HCT116 (cell line): Measurements from ENCODE around the gene RPUSD3.

ENCODE experiments used
- CEBPB ChIP-seq: IDR thresholded peaks from 2 replicates; pipeline ENCODE4 v1.6.1; 2012; ENCODE audit warnings: low read depth
- EGR1 ChIP-seq: IDR thresholded peaks from 2 replicates; pipeline ENCODE4 v1.6.1; 2012; ENCODE audit warnings: low read depth
- ELF1 ChIP-seq: IDR thresholded peaks from 2 replicates; pipeline ENCODE4 v1.6.1; 2012; ENCODE audit warnings: low read depth, borderline replicate concordance
- EZH2 ChIP-seq: fragments of 200-600 bp; sonication (generic); IDR thresholded peaks from 2 replicates; pipeline ENCODE4 v1.6.1; 2017; ENCODE audit warnings: antibody characterized with exemption, mixed run types
- POLR2A ChIP-seq: IDR thresholded peaks from 2 replicates; pipeline ENCODE4 v1.7.0; 2011; ENCODE audit warnings: borderline replicate concordance; ENCODE audit not compliant: insufficient read depth, insufficient read length; ENCODE audit errors: extremely low read depth
- POLR2AphosphoS5 ChIP-seq: IDR thresholded peaks from 2 replicates; pipeline ENCODE4 v1.6.1; 2011; ENCODE audit warnings: mild to moderate bottlenecking, low read depth, low read length, moderate library complexity
- REST ChIP-seq: IDR thresholded peaks from 2 replicates; pipeline ENCODE4 v1.6.1; 2012; ENCODE audit warnings: low read depth
- SP1 ChIP-seq: IDR thresholded peaks from 2 replicates; pipeline ENCODE4 v1.6.1; 2012; ENCODE audit warnings: low read depth
- YY1 ChIP-seq: IDR thresholded peaks from 2 replicates; pipeline ENCODE4 v1.6.1; 2011; ENCODE audit warnings: low read length, low read depth, moderate library complexity, mild to moderate bottlenecking; ENCODE audit not compliant: insufficient replicate concordance; ENCODE audit errors: extremely low read depth
- TF ChIP-seq, protein P1 (sequence below), 3 experiments: fragments of 200-600 bp in 1 of 3; sonication (generic) in 1 of 3; IDR thresholded peaks in 2 of 3; conservative IDR thresholded peaks in 1 of 3; 2 replicates each; pipeline ENCODE4 v1.5.1; 2012 to 2017; ENCODE audit warnings: low read depth in 2 of 3, low read length in 2 of 3, antibody characterized with exemption in 1 of 3, borderline replicate concordance in 1 of 3, control low read depth in 1 of 3, mild to moderate bottlenecking in 1 of 3, mixed read lengths in 1 of 3, mixed run types in 1 of 3, moderate library complexity in 1 of 3; ENCODE audit not compliant: insufficient read depth in 1 of 3
- TF ChIP-seq, protein P2 (sequence below): IDR thresholded peaks from 2 replicates; pipeline ENCODE4 v1.6.1; 2012
- TF ChIP-seq, protein P3 (sequence below): IDR thresholded peaks from 2 replicates; pipeline ENCODE4 v1.6.1; 2012

- TF ChIP-seq YY1 (no peak), POLR2A (no peak), EGR1 (no peak), POLR2AphosphoS5 (no peak), CEBPB (no peak), REST (no peak), SP1 (no peak), EZH2 (no peak), ELF1 (no peak)
- TF ChIP-seq, protein P1, sequence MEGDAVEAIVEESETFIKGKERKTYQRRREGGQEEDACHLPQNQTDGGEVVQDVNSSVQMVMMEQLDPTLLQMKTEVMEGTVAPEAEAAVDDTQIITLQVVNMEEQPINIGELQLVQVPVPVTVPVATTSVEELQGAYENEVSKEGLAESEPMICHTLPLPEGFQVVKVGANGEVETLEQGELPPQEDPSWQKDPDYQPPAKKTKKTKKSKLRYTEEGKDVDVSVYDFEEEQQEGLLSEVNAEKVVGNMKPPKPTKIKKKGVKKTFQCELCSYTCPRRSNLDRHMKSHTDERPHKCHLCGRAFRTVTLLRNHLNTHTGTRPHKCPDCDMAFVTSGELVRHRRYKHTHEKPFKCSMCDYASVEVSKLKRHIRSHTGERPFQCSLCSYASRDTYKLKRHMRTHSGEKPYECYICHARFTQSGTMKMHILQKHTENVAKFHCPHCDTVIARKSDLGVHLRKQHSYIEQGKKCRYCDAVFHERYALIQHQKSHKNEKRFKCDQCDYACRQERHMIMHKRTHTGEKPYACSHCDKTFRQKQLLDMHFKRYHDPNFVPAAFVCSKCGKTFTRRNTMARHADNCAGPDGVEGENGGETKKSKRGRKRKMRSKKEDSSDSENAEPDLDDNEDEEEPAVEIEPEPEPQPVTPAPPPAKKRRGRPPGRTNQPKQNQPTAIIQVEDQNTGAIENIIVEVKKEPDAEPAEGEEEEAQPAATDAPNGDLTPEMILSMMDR (IDR thresholded peaks at IDR 0.05 in 2 of 3, conservative IDR thresholded peaks at IDR 0.05 in 1 of 3; ENCODE audit: borderline replicate concordance in 1 of 3, insufficient read depth in 1 of 3, low read depth in 2 of 3, low read length in 2 of 3) = no peak
- TF ChIP-seq, protein P2, sequence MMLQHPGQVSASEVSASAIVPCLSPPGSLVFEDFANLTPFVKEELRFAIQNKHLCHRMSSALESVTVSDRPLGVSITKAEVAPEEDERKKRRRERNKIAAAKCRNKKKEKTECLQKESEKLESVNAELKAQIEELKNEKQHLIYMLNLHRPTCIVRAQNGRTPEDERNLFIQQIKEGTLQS = no peak
- TF ChIP-seq, protein P3, sequence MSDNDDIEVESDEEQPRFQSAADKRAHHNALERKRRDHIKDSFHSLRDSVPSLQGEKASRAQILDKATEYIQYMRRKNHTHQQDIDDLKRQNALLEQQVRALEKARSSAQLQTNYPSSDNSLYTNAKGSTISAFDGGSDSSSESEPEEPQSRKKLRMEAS = no peak
Measured at GRCh38 chr3:9828801-9829755, 14.7 kb downstream of the RPUSD3 start.
